ENCODE measurements around the gene SPG11.

DNA sequence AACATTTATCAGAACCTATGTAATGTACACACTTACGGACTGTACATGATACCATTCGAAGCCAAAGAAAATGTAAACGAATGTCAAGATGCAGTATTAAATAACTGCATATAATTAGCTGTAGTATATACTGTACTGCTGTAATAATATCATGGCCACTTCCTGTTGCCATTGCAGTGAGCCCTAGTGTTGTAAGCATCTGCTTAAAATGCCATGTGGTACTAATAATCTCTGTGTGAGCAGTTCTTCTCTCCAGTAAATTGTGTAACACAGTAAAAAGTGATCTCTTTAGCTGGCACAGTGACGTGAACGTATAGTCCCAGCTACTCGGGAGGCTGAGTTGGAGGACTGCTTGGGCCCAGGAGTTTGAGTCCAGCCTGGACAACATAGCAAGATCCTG lies 8.6 kb downstream of the SPG11 start:
- TF ChIP-seq ZNF311 (CRISPR knock-in tag; IDR thresholded peaks at IDR 0.05) (no peak), FOXP1 (CRISPR knock-in tag; IDR thresholded peaks at IDR 0.05) (no peak), SMARCB1 (IDR thresholded peaks at IDR 0.05; ENCODE audit: insufficient read length, low read depth) (no peak), NR2F6 (CRISPR knock-in tag; IDR thresholded peaks at IDR 0.05) (no peak), RBBP5 (IDR thresholded peaks at IDR 0.05; ENCODE audit: borderline replicate concordance, insufficient read depth, low read length, poor library complexity, severe bottlenecking) (no peak), CHCHD3 (CRISPR knock-in tag; IDR thresholded peaks at IDR 0.05) (no peak), CC2D1A (IDR thresholded peaks at IDR 0.05) (no peak), KLF10 (CRISPR knock-in tag; IDR thresholded peaks at IDR 0.05) (no peak), POLR2AphosphoS5 (IDR thresholded peaks at IDR 0.05; ENCODE audit: control insufficient read depth, insufficient read depth, low read depth, low read length) (no peak)
- TF ChIP-seq, protein P1, sequence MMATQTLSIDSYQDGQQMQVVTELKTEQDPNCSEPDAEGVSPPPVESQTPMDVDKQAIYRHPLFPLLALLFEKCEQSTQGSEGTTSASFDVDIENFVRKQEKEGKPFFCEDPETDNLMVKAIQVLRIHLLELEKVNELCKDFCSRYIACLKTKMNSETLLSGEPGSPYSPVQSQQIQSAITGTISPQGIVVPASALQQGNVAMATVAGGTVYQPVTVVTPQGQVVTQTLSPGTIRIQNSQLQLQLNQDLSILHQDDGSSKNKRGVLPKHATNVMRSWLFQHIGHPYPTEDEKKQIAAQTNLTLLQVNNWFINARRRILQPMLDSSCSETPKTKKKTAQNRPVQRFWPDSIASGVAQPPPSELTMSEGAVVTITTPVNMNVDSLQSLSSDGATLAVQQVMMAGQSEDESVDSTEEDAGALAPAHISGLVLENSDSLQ (IDR thresholded peaks at IDR 0.05) = no peak
- TF ChIP-seq, protein P2, sequence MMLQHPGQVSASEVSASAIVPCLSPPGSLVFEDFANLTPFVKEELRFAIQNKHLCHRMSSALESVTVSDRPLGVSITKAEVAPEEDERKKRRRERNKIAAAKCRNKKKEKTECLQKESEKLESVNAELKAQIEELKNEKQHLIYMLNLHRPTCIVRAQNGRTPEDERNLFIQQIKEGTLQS (IDR thresholded peaks at IDR 0.05) = no peak
- TF ChIP-seq, protein P2 (CRISPR knock-in tag; conservative IDR thresholded peaks at IDR 0.05) = no peak

Measured in K562 (cell line).